HCT116 (cell line): ENCODE measurements around the gene USH1G. TPM values are rescaled to one million over a fixed set of nuclear protein-coding genes. Genes with fewer than 3 reads are reported as not detected.

Experiments used
- ATAC-seq: fragments of 200-7000 bp; cut with Tn5 transposase; 2 replicates; pipeline ENCODE4 v1.9.1; 2020; ENCODE audit warnings: mild to moderate bottlenecking, moderate library complexity
- BruUV-seq: library from RNA; stranded (reverse); fragments of 400-500 nt; replicated peaks from 2 replicates; lab custom pipeline; 2021; lab: Mats Ljungman, UMichigan
- CTCF ChIA-PET: fragments of 300-600 bp; sonication (Branson Sonifier 250); formaldehyde crosslinking; loops from one replicate; lab custom pipeline; 2021; ENCODE audit warnings: antibody characterized with exemption; lab: Charles Lee
- POLR2A ChIA-PET: fragments of 300-600, 350-600 bp; sonication (Branson Sonifier 250); formaldehyde crosslinking; loops from one replicate; lab custom pipeline; 2021; ENCODE audit warnings: antibody characterized with exemption; lab: Charles Lee
- RAD21 ChIA-PET, 2 experiments: fragments of 300-600 bp; sonication (Branson Sonifier 250); formaldehyde crosslinking; loops; one replicate each; lab custom pipeline; 2023; ENCODE audit warnings: low total read pairs in 2 of 2; ENCODE audit not compliant: uncharacterized antibody in 2 of 2, unreplicated experiment in 2 of 2, low non-redundant PET in 1 of 2; lab: Charles Lee
- DNase-seq: peaks from one replicate; pipeline ENCODE4 v3.0.0-alpha.2; 2010; ENCODE audit warnings: low read depth, low spot score
- H2AFZ ChIP-seq: fragments of 200-600 bp; shearing (Covaris generic), sonication (generic); 2 replicates; pipeline ENCODE4 v1.6.1; 2017; ENCODE audit warnings: low read depth, mixed run types, mixed read lengths, antibody characterized with exemption, low read length; ENCODE audit not compliant: poor library complexity, severe bottlenecking
- H3K27ac ChIP-seq: 2 replicates; pipeline ENCODE4 v1.5.1; 2012; ENCODE audit warnings: low read depth, low read length
- H3K27me3 ChIP-seq: fragments of 200-600 bp; sonication (generic); 2 replicates; pipeline ENCODE4 v1.6.1; 2016; ENCODE audit warnings: mixed run types, low read length, mixed read lengths; ENCODE audit not compliant: insufficient read depth
- H3K36me3 ChIP-seq, 2 experiments: fragments of 200-500 bp in 1 of 2; fragments of 200-600 bp in 1 of 2; sonication (Bioruptor generic) in 1 of 2; sonication (generic) in 1 of 2; 2 replicates each; pipeline versions ENCODE4 v1.5.1 to v1.6.1; 2014 to 2016; ENCODE audit warnings: low read length in 2 of 2, inconsistent platforms in 1 of 2, mixed read lengths in 1 of 2, mixed run types in 1 of 2; ENCODE audit not compliant: insufficient read depth in 2 of 2, control insufficient read depth in 1 of 2
- H3K4me1 ChIP-seq, 2 experiments: fragments of 200-600 bp in 1 of 2; sonication (generic) in 1 of 2; 2 replicates each; pipeline versions ENCODE4 v1.5.1 to v1.6.1; 2012 to 2017; ENCODE audit warnings: low read length in 2 of 2, inconsistent platforms in 1 of 2, mild to moderate bottlenecking in 1 of 2, mixed read lengths in 1 of 2, mixed run types in 1 of 2, moderate library complexity in 1 of 2; ENCODE audit not compliant: insufficient read depth in 2 of 2, control insufficient read depth in 1 of 2
- H3K4me2 ChIP-seq: fragments of 200-600 bp; sonication (generic); 2 replicates; pipeline ENCODE4 v1.6.1; 2017; ENCODE audit warnings: mixed run types, low read length, mixed read lengths
- H3K4me3 ChIP-seq, 2 experiments: fragments of 200-600 bp in 1 of 2; sonication (generic) in 1 of 2; replicated peaks in 1 of 2; 2 replicates each; pipeline ENCODE4 v1.5.1; 2011 to 2016; ENCODE audit warnings: low read length in 2 of 2, control low read depth in 1 of 2, low read depth in 1 of 2, mild to moderate bottlenecking in 1 of 2, mixed read lengths in 1 of 2, mixed run types in 1 of 2
- H3K79me2 ChIP-seq: fragments of 200-600 bp; sonication (generic); 2 replicates; pipeline ENCODE4 v1.6.1; 2017; ENCODE audit warnings: mild to moderate bottlenecking, mixed run types, low read length, moderate library complexity, mixed read lengths; ENCODE audit not compliant: insufficient read depth
- H3K9ac ChIP-seq: fragments of 200-600 bp; sonication (generic); 2 replicates; pipeline ENCODE4 v1.6.1; 2016; ENCODE audit warnings: low read length, mixed read lengths
- H3K9me2 ChIP-seq: fragments of 200-600 bp; sonication (generic), shearing (Covaris generic); 2 replicates; pipeline ENCODE4 v1.6.1; 2017; ENCODE audit warnings: mixed run types, mild to moderate bottlenecking, moderate library complexity; ENCODE audit not compliant: insufficient read depth
- H3K9me3 ChIP-seq, 2 experiments: fragments of 200-500 bp in 1 of 2; fragments of 200-600 bp in 1 of 2; sonication (Bioruptor generic) in 1 of 2; sonication (generic) in 1 of 2; 2 replicates each; pipeline ENCODE4 v1.6.1; 2014 to 2017; ENCODE audit warnings: low read length in 2 of 2, mixed read lengths in 2 of 2, inconsistent platforms in 1 of 2, low read depth in 1 of 2, mild to moderate bottlenecking in 1 of 2, mixed run types in 1 of 2, moderate library complexity in 1 of 2; ENCODE audit not compliant: control insufficient read depth in 1 of 2, insufficient read depth in 1 of 2
- H4K20me1 ChIP-seq: fragments of 200-600 bp; sonication (generic), shearing (Covaris generic); 2 replicates; pipeline ENCODE4 v1.6.1; 2017; ENCODE audit warnings: mixed run types, mild to moderate bottlenecking, moderate library complexity; ENCODE audit not compliant: insufficient read depth
- EZH2 ChIP-seq: fragments of 200-600 bp; sonication (generic); IDR thresholded peaks from 2 replicates; pipeline ENCODE4 v1.6.1; 2017; ENCODE audit warnings: antibody characterized with exemption, mixed run types
- EZH2phosphoT487 ChIP-seq: fragments of 200-600 bp; IDR thresholded peaks from 2 replicates; pipeline ENCODE4 v1.6.1; 2018; ENCODE audit warnings: antibody characterized with exemption, borderline replicate concordance
- RAD21 ChIP-seq: IDR thresholded peaks from 2 replicates; pipeline ENCODE4 v1.6.1; 2012; ENCODE audit warnings: low read depth, mild to moderate bottlenecking
- SRF ChIP-seq: IDR thresholded peaks from 2 replicates; pipeline ENCODE4 v1.6.1; 2012; ENCODE audit warnings: low read depth
- intact Hi-C: fragments of 100-400 bp; cut with micrococcal nuclease; formaldehyde crosslinking; loops from 2 replicates; pipeline ENCODE4 v1.10.0; 2022
- total RNA-seq: library from RNA; stranded (reverse); gene quantifications from one replicate; pipeline ENCODE4 v1.2.1, GENCODE V29; 2021; ENCODE audit not compliant: unreplicated experiment
- TF ChIP-seq, protein P1 (sequence below), 3 experiments: fragments of 200-600 bp in 1 of 3; sonication (generic) in 1 of 3; IDR thresholded peaks in 2 of 3; conservative IDR thresholded peaks in 1 of 3; 2 replicates each; pipeline ENCODE4 v1.5.1; 2012 to 2017; ENCODE audit warnings: low read depth in 2 of 3, low read length in 2 of 3, antibody characterized with exemption in 1 of 3, borderline replicate concordance in 1 of 3, control low read depth in 1 of 3, mild to moderate bottlenecking in 1 of 3, mixed read lengths in 1 of 3, mixed run types in 1 of 3, moderate library complexity in 1 of 3; ENCODE audit not compliant: insufficient read depth in 1 of 3

USH1G gene
- total RNA-seq, 1 experiment from 2014 or later = 3.1 TPM

DNA sequence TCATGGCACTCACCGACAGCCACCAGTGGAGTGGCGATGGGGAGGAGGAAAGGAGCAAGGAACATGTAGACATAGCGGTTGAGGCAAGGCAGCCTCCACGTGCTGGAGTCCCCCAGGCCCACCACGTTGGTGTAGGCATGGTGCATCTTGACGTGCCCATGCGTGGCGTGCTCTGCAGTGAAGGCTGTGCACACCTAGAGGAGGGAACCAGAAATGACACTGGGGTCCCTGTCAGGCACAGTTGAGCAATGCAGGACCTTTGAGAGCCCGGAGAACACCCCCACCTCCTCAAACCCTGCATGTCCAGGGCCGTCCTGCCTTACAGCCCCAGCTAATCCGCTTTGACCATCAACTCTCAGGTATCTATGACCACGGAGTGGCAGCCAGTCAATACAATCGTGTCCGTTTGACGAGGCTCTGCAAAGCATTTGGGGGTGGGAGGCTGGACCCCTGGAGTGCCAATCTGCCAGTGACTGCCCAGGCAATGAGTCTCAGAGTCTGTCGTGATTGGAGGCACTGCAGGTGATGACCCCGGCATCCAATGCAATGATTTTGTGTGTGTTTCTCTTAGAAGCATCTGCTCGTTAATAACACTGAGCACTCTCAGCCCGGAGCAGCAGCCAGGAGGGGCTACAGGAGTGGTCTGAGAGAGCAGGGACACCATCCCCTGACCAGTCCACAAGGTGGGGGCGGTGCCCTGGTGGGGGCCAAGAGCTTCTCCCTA, 40.4 kb downstream of the USH1G start:
- BruUV-seq = no TSS peak

DNA sequence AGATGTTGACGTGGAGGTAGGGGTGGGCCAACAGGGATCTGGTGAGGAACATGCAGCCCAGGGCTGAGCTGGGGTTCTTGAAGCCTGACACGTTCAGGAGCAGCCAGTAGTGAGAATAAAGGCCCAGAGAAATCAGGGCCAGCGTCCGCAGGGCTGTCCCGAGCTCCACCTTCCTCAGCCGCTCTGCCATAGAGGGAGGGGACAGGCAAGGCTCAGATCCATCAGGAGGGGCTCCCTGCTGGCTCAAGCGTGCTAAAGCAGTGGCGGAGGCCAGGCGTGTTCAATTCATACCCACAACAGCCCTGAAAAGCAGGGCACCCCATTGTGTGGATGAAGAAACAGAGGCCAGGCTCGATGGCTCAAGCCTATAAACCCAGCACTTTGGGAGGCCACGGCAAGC, 42.0 kb downstream of the USH1G start:
- H3K9me2 ChIP-seq = no peaks in the 10 kb centered on the region
- H3K4me2 ChIP-seq = no peak overlapping the region
- ATAC-seq = no peak
- H3K27ac ChIP-seq = no peak overlapping the region
- intact Hi-C loops = no loop called here
- RAD21 ChIA-PET = interaction anchor here in 1 of 2 experiments (0.6 kb wide), 1 partner anchor 8 kb away, joined by 7 read pairs; no protein-coding TSS in a partner anchor
- POLR2A ChIA-PET = no interaction called here
- no peaks in the 10 kb centered on the region for H3K36me3 ChIP-seq
- H3K4me1 ChIP-seq = peaks cover 0 to 13% of the 10 kb centered on the region in 2 experiments; a peak in 2 of 4 replicates
- CTCF ChIA-PET = interaction anchor here (1.4 to 1.5 kb wide), 2 partner anchors 15 to 18 kb away, joined by 3 to 5 read pairs; no protein-coding TSS in a partner anchor
- no peaks in the 10 kb centered on the region for H3K27me3 ChIP-seq
- H3K9me3 ChIP-seq = no peaks in the 10 kb centered on the region
- H2AFZ ChIP-seq = no peak overlapping the region
- no peak for DNase-seq
- TF ChIP-seq SRF (no peak), RAD21 (no peak), EZH2 (no peak)
- H3K9ac ChIP-seq = no peak overlapping the region
- BruUV-seq = no TSS peak
- no peaks in the 10 kb centered on the region for H3K79me2 ChIP-seq
- no peak overlapping the region for H3K4me3 ChIP-seq
- no peaks in the 10 kb centered on the region for H4K20me1 ChIP-seq

More for the DNA sequence above, 40.4 kb downstream of the USH1G start:
- Histone ChIP-seq H3K4me2 (no peak overlapping the region), H3K4me1 (peaks cover 0 to 11% of the 10 kb centered on the region in 2 experiments; a peak in 2 of 4 replicates), H4K20me1 (no peaks in the 10 kb centered on the region), H2AFZ (no peak overlapping the region), H3K27me3 (no peaks in the 10 kb centered on the region), H3K9me3 (no peaks in the 10 kb centered on the region), H3K9me2 (no peaks in the 10 kb centered on the region), H3K4me3 (no peak overlapping the region), H3K36me3 (no peaks in the 10 kb centered on the region), H3K9ac (no peak overlapping the region), H3K79me2 (no peaks in the 10 kb centered on the region), H3K27ac (no peak overlapping the region)
- POLR2A ChIA-PET = interaction anchor here (1.4 kb wide), 1 partner anchor 10 kb away, joined by 6 read pairs; the partner anchor contains the start of gene FDXR
- TF ChIP-seq RAD21 (no peak), EZH2phosphoT487 (no peak)
- TF ChIP-seq, protein P1, sequence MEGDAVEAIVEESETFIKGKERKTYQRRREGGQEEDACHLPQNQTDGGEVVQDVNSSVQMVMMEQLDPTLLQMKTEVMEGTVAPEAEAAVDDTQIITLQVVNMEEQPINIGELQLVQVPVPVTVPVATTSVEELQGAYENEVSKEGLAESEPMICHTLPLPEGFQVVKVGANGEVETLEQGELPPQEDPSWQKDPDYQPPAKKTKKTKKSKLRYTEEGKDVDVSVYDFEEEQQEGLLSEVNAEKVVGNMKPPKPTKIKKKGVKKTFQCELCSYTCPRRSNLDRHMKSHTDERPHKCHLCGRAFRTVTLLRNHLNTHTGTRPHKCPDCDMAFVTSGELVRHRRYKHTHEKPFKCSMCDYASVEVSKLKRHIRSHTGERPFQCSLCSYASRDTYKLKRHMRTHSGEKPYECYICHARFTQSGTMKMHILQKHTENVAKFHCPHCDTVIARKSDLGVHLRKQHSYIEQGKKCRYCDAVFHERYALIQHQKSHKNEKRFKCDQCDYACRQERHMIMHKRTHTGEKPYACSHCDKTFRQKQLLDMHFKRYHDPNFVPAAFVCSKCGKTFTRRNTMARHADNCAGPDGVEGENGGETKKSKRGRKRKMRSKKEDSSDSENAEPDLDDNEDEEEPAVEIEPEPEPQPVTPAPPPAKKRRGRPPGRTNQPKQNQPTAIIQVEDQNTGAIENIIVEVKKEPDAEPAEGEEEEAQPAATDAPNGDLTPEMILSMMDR (IDR thresholded peaks at IDR 0.05 in 2 of 3, conservative IDR thresholded peaks at IDR 0.05 in 1 of 3; ENCODE audit: borderline replicate concordance in 1 of 3, insufficient read depth in 1 of 3, low read depth in 2 of 3, low read length in 2 of 3) = peak in 2 of 3 experiments; percentile 7 to 12; a peak in 1 of 6 replicates
- RAD21 ChIA-PET = no interaction called here
- CTCF ChIA-PET = interaction anchor here (1.5 kb wide), 1 partner anchor 20 kb away, joined by 5 read pairs; no protein-coding TSS in a partner anchor
- no peak for DNase-seq
- intact Hi-C loops = no loop called here
- ATAC-seq = peak; percentile 43
